GM19452 (cell line): ENCODE measurements around the gene TPRN.

Experiments used
- ATAC-seq: cut with Tn5 transposase; IDR thresholded peaks from one replicate; pipeline ENCODE4 v1.9.1; 2021; ENCODE audit not compliant: unreplicated experiment

TPRN gene

DNA sequence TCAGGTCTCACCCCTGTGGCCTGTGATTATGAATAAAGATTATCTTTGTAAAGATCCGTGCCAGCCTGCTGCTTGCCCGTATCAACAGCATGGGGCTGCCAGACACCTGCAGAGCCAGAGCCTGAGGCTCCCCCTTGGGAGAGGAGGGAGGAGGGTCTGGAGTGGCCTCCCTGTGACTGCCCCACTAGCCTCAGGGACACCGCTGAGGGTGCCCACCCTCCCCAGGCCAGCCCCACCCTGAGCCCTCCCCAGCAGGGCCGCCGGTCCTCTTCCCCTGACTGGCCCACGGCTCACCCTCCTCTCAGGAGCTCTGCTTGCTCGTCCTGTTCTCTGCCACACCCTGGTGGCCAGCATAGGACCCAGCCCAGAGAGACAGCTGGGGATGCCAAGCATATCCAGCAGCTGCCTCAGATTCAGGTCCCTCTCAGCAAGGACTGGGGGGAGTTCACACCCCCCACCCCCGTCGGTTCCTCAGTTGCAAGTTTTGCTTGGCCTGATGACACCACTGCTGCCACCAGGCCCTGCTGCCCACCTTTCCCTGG, 10.2 kb downstream of the TPRN start:
- no peak for ATAC-seq

- no peak for ATAC-seq
Observed at GRCh38 chr9:137189297-137190295, 10.9 kb downstream of the TPRN start.

GRCh38 chr9:137188490-137189296, 11.8 kb downstream of the TPRN start, which contains the start of the genes ANAPC2 and SSNA1:
Gene ANAPC2 (minus strand): TSS chr9:137188560. CDS start chr9:137188532, 28 bp downstream.
Gene SSNA1 (plus strand): TSS chr9:137188676. CDS start chr9:137188727, 51 bp downstream.
- ATAC-seq, result peak; percentile 80

DNA sequence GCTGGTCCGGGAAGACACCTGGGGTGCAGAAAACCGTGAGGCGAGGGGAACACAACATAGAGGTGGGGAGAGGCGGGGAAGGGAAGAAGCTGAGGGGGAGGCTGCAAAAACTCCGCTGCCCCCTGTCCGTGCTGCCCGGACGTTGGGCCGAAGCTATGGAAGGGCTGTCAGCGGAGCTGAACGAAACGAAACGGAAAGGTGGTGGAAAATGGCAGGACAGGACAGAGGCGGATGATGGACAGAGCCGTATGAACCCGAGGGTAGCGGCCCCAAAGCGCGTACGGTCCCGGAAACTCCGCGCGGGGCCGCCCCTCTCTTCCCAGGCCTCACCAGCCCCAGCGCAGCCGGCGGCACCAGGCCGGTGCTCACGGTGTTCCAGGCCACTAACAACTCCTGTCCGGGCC, 12.5 kb downstream of the TPRN start:
- peak; percentile 5 for ATAC-seq

DNA sequence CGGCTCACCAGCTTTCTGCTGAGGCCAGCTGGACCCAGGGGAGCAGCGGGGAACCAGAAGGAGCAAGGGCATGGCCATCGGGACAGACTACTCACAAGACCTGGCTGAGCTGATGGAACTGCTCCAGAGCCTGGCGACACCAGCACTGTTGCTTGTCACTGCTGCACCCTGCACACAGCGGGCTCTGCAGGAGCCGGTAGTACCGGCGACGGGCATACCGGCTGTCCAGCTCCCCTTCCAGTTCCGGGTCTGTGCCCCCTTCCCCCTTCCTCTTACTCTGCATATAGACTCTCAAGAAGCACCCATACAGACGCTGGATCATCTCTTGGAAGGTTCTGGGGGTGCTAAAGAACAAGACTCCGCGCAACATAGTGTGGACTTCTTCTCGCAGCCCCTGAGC, 13.2 kb downstream of the TPRN start:
- no peak for ATAC-seq

DNA sequence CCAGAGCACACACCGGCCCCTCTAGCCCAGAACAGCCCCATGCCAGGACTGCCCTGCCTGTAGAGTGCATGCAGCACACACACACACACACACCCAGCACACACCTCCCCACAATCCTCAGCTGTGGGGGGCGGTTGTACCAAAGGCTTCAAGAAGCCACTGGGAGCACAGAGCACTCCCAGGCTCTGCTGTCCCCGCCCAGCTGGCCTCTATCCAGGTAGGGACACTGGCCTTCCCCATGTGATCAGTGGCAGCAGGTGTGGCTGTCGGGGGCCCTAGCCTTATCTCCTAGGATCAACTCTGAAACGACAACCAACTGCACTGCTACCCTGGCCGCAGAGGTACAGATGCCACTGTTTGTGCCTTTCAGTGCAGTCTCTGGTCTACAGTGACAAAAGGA, 14.2 kb downstream of the TPRN start:
- no peak for ATAC-seq

DNA sequence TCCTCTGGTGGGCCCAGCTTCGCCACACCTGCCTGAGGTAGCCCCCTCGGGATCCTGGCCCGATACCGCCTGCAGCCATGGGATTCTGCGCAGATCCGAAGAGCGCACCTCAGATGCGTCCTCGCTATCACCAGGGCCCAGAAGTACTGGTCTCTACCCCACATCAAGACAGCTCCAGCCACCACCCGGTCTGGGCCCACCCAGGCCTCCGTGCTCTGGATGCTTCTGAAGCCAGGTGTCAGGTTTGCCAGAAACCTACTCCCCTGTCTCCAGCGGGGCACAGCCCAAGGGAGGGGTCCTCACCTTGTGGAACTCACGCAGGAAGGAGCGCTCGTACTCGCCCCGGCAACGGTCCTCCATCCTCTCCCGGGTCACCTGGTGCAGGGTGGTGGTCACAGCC, 14.6 kb downstream of the TPRN start:
- ATAC-seq, result no peak

GRCh38 chr9:137184881-137185660, 15.5 kb downstream of the TPRN start:
- ATAC-seq, result no peak

GRCh38 chr9:137183980-137184595, 16.5 kb downstream of the TPRN start:
- no peak for ATAC-seq

GRCh38 chr9:137182836-137183235, 17.7 kb downstream of the TPRN start:
- no peak for ATAC-seq

DNA sequence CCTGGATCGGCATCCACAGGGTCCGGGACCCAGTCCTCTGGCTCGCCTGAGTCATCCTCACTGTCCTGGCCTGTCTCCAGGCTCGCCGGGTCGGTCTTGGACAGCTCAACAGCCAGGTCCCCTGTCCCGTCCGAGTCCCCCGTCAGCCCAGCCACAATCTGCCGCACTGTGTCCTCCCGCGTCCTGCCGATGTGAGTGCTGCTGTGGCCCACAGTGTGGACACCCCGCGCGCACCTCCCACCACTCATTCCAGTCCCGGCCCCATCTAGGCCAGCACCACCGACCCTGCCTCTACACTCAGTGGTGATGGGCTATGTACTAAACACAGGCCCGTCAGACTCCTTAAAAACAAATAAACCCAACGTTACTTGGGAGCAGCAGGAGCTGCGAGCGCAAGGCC, 18.9 kb downstream of the TPRN start:
- ATAC-seq, result no peak

DNA sequence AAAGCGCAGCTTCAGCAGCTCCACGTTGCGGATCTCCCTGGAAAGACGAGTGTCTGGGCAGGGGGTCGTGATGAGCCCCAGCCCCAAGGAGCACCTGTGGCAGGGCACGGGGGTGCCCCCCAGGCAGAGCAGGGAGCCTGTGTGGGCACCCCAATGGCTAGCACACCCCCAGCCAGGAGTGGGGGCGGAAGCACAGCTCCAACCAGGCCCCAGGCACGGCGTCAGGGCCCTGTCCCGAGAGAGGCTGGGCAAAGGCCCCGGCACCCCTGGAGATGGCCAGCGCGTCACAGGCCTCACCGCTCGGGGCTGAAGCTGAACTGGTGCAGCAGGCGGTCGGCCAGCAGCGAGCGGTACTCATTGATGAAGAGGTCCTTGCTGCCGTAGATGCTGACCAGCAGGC, 20.1 kb downstream of the TPRN start:
- no peak for ATAC-seq

DNA sequence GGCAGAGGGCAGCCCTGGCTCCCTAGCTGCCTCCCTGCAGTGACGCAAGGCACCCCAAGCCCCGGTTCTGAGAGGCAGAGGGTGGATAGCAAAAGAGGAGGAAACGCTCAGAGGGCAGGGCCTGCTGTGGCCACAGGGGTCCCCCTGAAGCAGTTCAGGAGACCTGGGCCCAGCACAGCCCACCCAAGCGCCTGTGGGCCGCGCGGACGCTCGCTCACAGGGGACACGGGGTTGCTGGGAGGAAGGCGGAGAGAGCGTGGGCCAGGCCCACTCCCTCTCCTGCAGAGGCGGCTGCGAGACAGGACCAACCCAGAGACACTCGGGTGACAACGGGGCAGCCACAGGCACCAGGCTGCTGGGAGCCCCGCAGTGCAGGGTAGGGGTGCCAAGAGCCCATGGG, 20.8 kb downstream of the TPRN start:
- no peak for ATAC-seq

GRCh38 chr9:137178939-137179630, 21.5 kb downstream of the TPRN start:
- ATAC-seq, result no peak

GRCh38 chr9:137178201-137178938, 22.2 kb downstream of the TPRN start:
- no peak for ATAC-seq

GRCh38 chr9:137176302-137177182, 24.0 kb downstream of the TPRN start:
- ATAC-seq, result no peak

- ATAC-seq, result no peak
Observed at GRCh38 chr9:137175345-137175961, 25.1 kb downstream of the TPRN start.
